GM10847 (cell line): Measurements from ENCODE around the gene MUC2.

Experiments used
- POLR2A ChIP-seq: IDR thresholded peaks from 2 replicates; pipeline ENCODE4 v1.6.1; 2011; ENCODE audit not compliant: insufficient read length; ENCODE audit errors: extremely low read depth

Gene MUC2

DNA sequence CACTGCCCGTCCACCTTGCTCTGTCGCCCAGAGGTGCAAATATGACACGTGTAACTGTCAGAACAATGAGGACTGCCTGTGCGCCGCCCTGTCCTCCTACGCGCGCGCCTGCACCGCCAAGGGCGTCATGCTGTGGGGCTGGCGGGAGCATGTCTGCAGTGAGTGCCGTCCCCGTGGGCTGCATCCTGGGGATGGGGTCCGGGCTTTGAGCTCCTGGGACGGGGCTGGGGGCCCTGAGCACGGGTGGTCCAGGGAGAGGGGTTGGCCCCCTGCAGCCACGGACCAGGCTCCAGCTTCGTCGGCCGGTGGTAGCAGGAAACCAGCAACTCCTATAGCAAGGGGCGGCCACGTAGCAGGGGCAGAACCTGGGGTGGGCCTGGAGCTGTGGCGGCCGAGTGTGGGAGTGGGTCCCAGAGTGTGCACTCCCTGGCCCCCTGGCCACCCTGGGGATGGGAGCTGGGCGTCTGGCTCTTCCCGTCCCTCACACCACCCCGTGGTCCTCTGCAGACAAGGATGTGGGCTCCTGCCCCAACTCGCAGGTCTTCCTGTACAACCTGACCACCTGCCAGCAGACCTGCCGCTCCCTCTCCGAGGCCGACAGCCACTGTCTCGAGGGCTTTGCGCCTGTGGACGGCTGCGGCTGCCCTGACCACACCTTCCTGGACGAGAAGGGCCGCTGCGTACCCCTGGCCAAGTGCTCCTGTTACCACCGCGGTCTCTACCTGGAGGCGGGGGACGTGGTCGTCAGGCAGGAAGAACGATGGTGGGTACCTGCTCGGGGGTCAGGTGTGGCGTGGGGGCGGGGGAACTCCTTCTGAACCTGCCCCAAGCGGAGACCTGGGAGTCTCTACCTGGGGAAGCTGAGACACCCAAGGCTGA is 10.1 kb downstream of the MUC2 start:
- no peak for TF ChIP-seq POLR2A

DNA sequence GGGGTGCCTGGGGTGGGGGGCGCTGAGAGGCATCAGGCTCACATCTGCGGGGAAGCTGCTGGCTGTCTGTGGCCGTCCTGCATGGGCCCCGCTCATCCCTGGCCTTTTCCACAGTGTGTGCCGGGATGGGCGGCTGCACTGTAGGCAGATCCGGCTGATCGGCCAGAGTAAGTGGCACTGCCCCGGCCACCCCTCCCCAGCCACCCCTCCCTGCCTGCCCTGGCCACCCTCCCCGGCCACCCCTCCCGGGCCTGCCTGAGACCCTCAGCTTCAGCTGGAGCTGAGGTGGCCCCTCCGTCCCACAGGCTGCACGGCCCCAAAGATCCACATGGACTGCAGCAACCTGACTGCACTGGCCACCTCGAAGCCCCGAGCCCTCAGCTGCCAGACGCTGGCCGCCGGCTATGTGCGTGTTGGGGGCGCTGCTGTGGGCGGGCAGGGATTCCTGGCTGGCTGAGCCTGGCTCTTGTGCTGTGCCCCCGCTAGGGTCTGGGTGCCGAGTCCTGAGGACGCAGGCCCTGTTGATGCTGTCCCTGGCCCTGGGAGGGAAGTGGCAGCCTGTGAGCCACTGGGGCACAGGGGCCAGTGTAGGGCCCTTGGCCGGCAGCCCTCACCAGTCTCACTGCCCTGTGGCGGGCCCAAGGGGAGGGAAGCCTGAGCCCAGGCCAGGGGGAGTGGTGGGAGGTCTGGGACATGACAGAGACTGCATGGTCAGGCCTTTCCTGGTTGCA is 10.9 kb downstream of the MUC2 start:
- no peak for TF ChIP-seq POLR2A

DNA sequence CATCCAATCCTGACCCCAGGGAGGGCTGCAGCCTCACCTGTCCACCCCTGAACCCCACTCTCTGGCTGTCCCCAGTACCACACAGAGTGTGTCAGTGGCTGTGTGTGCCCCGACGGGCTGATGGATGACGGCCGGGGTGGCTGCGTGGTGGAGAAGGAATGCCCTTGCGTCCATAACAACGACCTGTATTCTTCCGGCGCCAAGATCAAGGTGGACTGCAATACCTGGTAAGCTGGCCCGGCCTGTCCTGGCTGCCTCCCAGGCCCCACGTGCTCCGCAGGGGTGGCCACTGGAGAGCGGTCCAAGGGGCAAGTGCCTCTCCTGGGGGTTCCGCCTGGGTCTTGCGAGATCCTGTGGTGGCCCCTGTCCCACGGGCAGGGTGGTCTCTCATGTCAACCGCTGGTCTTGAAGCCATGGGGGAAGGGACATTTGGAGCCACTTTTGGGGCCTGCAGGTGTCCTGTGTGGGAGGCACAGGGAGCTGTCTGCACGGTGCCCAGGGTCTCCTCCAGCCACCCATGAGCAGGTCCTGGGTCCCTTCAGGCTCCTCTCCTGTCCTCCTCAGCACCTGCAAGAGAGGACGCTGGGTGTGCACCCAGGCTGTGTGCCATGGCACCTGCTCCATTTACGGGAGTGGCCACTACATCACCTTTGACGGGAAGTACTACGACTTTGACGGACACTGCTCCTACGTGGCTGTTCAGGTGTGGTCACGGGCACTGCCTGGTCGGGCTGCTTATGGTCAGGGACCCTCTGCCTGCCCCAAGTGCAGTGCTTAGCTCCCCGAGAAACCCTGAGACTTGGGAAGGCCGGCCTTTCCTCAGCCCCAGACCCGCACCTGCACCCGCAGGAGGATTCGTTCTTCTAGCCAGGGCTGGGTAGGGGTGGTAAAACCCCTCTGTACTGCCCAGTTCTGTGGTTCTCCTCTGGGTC is 11.8 kb downstream of the MUC2 start:
- TF ChIP-seq POLR2A, result no peak

DNA sequence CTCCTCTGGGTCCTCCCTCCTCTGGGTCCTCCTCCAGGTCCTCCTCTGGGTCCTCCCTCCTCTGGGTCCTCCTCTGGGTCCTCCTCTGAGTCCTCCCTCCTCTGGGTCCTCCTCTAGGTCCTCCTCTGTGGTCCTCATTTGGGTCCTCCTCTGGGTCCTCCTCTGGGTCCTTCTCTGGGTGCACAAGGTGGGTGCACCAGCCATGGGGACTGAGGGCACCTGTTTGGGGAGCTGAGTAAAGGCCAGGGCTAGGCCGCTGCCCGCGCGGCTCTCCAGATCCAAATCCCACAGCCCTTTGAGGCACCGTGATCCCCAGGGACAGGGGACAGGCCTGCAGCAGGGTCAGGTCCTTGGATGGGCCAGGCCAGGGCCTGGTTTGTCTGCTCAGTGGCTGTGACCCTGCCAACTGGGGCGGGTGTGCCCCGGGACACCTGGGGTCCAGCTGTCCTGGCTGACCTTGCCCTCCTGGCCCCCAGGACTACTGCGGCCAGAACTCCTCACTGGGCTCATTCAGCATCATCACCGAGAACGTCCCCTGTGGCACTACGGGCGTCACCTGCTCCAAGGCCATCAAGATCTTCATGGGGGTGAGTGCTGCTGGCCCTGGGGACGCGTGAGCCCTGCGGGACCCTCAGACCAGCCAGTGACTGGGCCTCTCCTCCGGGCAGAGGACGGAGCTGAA is 12.7 kb downstream of the MUC2 start:
- no peak for TF ChIP-seq POLR2A

DNA sequence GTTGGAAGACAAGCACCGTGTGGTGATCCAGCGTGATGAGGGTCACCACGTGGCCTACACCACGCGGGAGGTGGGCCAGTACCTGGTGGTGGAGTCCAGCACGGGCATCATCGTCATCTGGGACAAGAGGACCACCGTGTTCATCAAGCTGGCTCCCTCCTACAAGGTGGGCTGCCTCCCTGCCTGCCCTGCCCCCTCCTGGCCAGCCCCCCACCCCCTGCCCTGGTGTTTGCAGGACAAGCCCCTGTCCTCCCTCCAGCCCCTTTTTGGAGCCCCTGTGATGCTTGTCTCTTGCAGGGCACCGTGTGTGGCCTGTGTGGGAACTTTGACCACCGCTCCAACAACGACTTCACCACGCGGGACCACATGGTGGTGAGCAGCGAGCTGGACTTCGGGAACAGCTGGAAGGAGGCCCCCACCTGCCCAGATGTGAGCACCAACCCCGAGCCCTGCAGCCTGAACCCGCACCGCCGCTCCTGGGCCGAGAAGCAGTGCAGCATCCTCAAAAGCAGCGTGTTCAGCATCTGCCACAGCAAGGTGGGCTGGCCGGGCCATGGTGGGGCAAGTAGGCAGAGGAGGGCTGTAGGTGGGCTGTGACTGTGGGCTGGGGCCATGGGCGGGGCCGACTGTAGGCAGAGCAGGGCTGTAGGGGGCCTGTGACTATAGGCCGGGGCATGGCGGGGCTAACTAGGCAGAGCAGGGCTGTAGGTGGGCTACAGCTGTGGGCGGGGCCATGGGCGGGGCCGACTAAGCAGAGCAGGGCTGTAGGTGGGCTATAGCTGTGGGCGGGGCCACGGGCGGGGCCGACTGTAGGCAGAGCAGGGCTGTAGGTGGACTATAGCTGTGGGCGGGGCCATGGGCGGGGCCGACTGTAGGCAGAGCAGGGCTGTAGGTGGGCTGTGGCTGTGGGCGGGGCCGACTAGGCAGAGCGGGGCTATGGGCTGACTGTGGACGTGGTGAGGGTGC is 13.6 kb downstream of the MUC2 start:
- TF ChIP-seq POLR2A, result no peak

DNA sequence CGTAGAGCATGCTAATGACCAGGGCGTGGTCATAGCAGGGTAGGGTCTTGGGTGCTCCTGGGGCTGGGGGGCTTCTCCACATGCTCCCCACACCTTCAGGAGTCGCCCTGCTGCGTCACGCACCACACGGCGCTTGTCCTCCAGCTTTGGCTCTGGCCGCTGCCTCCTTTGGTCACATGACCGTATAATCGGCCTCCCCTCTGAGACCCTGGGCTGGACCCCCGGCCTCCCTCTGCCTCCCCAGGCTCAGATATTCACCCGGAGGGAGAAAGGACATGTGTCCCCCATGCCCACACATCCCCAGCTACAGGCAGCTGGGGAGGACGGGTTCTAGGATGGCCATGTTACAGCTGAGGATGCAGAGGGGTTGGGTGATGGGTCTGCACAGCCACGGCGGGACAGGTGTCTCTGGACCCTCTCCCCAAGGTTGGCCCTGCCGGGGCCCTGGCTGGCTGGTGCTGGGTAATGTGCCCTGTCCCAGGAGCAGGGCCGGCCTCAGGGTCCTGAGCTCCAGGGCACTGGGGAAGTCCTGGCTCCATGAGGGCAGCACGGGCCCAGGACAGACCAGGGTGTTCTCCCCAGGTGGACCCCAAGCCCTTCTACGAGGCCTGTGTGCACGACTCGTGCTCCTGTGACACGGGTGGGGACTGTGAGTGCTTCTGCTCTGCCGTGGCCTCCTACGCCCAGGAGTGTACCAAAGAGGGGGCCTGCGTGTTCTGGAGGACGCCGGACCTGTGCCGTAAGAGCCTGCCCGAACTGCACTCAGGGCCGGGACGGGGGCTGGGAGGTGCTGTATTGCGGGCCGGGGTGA is 14.5 kb downstream of the MUC2 start:
- TF ChIP-seq POLR2A, result no peak

DNA sequence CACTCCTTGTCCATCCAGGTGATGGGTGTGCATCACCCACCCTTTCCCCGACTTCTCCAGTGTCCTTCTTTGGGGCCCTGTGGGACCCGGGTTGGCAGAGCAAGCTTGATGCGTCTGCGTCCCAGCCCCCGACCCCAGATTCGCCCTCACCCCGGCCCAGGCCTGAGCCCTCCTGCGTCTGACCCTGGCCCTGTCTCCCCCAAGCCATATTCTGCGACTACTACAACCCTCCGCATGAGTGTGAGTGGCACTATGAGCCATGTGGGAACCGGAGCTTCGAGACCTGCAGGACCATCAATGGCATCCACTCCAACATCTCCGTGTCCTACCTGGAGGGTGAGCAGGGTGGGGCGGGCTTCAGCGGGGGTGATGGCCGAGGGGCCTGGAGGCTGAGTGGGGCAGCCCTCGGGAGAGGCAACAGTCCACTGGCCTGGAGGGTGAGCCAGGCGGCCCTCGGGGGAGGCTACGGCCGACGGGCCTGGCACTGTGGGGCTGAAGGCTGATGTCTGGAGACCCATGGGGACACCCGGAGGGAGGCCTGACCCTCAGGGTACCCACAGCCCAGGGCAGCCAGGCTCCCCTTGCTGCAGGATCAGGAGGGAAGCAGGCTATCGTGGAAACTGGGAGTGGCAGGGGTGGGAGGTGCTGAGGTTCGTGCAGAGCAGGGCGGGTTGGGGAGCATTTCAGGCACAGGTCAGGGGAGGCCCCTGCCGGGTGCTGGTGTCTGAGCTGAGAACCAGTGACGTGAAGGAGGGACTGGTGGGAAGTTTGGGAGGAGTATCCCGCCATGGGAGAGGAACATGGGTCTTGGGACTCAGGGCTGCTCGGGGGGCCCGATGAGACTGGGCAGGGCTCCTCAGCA is 15.3 kb downstream of the MUC2 start:
- TF ChIP-seq POLR2A, result no peak

DNA sequence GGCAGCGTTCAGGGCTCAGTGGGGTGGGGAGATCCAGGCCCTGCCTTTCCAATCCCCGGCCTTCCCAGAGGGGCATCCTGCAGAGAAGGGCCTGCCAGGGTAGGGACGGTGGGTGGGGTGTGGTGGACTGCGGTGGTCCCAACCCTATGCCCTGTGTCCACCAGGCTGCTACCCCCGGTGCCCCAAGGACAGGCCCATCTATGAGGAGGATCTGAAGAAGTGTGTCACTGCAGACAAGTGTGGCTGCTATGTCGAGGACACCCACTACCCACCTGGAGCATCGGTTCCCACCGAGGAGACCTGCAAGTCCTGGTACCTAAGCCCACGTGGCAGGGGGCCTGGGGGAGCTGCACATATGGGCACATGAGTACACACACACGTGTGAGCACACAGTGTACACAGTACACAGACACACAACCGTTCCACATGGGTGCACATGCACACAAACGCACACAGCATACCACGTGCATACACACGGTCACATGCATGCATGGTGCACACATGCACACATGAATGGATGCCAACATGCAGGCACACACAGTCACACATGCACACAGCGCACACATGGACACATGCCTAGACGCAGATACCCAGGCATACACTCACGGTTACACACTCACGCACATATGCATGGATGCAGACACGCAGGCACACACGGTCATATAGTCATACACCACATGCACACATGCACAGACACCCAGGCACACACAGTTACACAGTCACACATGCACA is 16.1 kb downstream of the MUC2 start:
- no peak for TF ChIP-seq POLR2A

DNA sequence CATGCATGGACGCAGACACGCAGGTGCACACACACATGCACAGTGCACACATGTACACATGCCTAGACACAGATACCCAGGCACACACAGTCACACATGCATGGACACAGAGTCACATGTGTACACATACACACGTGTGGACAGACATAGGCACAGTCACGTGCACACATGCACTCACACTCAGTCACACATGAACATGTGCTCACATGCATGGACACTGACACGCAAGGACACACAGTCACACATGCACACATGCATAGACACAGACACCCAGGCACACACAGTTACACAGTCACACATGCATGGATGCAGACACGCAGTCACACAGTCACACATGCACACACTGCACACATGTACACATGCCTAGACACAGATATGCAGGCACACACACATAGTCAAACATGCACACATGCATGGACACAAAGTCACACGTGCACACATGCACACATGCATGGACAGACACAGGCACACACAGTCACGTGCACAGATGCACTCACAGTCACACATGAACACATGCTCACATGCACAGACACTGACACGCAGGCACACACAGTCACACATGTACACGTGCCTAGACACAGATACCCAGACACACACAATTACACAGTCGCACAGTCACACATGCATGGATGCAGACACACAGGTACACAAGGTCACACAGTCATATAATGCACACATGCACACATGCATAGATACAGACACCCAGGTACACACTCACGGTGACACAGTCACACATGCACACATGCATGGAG is 16.8 kb downstream of the MUC2 start:
- no peak for TF ChIP-seq POLR2A

DNA sequence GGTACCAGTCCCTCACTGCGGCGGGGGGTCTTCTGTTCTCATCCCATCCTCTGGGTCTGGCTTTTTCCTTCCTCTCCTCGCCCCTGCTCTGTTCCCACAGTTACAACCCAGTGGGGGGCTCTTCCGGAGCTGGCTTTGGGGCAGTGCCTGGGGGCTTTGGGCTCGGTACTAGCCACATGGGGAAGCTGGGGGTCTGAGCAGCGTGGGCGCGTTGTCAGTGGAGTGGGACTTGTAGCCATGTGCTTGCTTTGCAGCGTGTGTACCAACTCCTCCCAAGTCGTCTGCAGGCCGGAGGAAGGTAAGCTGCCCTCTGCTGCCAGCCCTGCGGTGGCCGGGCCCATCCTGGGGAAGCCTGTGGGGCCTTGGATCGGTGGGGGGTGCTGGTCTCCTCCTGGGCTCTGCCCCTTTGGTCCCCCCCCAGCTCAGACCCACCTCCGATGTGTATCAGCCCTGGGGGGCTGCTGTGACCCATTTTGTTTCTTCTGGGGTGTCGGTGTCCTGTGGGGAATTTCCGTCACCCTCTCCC is 17.5 kb downstream of the MUC2 start:
- no peak for TF ChIP-seq POLR2A
